ENCODE data around the gene PRAMEF20. TPM values are rescaled to one million over a fixed set of nuclear protein-coding genes. Genes with fewer than 3 reads are reported as not detected.

PRAMEF20 gene
- total and polyA plus RNA-seq, 10 of the 15 experiments (the other 5 are each of a cell fraction or from before 2014, with no cell fraction given) = not detected

DNA sequence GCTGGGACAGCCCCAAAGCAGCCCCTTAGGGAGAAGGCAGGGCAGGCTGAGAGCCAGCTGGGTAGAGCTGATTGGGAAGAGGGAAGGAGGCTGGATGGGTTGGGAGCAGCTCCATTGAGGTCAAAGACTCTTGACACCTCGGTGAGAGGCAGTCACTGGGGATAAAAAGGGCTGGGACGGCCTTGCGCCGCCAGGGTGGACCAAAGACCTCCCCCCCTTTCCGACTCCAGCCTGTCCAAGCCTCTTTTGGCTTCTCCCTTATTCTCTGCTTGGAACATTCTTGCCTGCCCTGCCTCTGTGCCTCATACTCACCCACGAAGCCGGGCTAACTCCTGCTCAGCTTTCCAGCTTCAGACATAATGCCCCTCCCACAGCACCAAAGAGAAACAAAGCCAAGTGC lies 52.4 kb downstream of the PRAMEF20 start (continued):
- TF ChIP-seq EGR1 (IDR thresholded peaks at IDR 0.05; ENCODE audit: borderline replicate concordance in 1 of 2, low read depth in 2 of 2, low read length in 2 of 2) = no peak
- no peak for TF ChIP-seq SUPT20H (IDR thresholded peaks at IDR 0.05; ENCODE audit: borderline replicate concordance, control insufficient read depth, low read depth, low read length)
- TF ChIP-seq TCF3 (IDR thresholded peaks at IDR 0.05; ENCODE audit: borderline replicate concordance, insufficient read depth, low read depth, low read length) = no peak
- TF ChIP-seq, protein P1, sequence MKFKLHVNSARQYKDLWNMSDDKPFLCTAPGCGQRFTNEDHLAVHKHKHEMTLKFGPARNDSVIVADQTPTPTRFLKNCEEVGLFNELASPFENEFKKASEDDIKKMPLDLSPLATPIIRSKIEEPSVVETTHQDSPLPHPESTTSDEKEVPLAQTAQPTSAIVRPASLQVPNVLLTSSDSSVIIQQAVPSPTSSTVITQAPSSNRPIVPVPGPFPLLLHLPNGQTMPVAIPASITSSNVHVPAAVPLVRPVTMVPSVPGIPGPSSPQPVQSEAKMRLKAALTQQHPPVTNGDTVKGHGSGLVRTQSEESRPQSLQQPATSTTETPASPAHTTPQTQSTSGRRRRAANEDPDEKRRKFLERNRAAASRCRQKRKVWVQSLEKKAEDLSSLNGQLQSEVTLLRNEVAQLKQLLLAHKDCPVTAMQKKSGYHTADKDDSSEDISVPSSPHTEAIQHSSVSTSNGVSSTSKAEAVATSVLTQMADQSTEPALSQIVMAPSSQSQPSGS (IDR thresholded peaks at IDR 0.05; ENCODE audit: low read length) = no peak
- no peak for TF ChIP-seq IRF4 (IDR thresholded peaks at IDR 0.05; ENCODE audit: low read depth, low read length)

DNA sequence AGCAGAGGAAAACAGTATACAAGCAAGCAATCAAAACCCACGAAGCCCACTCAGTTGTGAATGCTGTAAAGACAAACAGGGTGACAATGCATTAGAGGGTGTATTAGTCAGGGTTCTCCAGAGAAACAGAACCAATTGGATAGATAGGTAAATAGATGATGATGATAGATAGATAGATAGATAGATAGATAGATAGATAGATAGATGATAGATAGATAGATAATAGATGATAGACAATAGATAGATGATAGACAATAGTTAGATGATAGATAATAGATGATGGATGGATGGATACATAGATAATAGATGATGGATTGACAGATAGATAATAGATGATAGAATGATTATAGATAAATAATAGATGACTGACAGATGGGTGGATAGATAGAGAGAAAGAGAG lies 55.3 kb downstream of the PRAMEF20 start:
- POLR2A ChIA-PET = no interaction called here
- TF ChIP-seq TCF3 (IDR thresholded peaks at IDR 0.05; ENCODE audit: borderline replicate concordance, insufficient read depth, low read depth, low read length) = no peak
- TF ChIP-seq, protein P2, sequence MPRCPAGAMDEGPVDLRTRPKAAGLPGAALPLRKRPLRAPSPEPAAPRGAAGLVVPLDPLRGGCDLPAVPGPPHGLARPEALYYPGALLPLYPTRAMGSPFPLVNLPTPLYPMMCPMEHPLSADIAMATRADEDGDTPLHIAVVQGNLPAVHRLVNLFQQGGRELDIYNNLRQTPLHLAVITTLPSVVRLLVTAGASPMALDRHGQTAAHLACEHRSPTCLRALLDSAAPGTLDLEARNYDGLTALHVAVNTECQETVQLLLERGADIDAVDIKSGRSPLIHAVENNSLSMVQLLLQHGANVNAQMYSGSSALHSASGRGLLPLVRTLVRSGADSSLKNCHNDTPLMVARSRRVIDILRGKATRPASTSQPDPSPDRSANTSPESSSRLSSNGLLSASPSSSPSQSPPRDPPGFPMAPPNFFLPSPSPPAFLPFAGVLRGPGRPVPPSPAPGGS (IDR thresholded peaks at IDR 0.05; ENCODE audit: borderline replicate concordance, insufficient read depth, low read depth, low read length, poor library complexity, severe bottlenecking) = no peak
- TF ChIP-seq, protein P3, sequence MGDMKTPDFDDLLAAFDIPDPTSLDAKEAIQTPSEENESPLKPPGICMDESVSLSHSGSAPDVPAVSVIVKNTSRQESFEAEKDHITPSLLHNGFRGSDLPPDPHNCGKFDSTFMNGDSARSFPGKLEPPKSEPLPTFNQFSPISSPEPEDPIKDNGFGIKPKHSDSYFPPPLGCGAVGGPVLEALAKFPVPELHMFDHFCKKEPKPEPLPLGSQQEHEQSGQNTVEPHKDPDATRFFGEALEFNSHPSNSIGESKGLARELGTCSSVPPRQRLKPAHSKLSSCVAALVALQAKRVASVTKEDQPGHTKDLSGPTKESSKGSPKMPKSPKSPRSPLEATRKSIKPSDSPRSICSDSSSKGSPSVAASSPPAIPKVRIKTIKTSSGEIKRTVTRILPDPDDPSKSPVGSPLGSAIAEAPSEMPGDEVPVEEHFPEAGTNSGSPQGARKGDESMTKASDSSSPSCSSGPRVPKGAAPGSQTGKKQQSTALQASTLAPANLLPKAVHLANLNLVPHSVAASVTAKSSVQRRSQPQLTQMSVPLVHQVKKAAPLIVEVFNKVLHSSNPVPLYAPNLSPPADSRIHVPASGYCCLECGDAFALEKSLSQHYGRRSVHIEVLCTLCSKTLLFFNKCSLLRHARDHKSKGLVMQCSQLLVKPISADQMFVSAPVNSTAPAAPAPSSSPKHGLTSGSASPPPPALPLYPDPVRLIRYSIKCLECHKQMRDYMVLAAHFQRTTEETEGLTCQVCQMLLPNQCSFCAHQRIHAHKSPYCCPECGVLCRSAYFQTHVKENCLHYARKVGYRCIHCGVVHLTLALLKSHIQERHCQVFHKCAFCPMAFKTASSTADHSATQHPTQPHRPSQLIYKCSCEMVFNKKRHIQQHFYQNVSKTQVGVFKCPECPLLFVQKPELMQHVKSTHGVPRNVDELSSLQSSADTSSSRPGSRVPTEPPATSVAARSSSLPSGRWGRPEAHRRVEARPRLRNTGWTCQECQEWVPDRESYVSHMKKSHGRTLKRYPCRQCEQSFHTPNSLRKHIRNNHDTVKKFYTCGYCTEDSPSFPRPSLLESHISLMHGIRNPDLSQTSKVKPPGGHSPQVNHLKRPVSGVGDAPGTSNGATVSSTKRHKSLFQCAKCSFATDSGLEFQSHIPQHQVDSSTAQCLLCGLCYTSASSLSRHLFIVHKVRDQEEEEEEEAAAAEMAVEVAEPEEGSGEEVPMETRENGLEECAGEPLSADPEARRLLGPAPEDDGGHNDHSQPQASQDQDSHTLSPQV (IDR thresholded peaks at IDR 0.05) = no peak
- no peak for TF ChIP-seq EP300 (IDR thresholded peaks at IDR 0.05; ENCODE audit: borderline replicate concordance in 1 of 2, control insufficient read depth in 1 of 2, low read depth in 2 of 2, low read length in 2 of 2)
- TF ChIP-seq, protein P4, sequence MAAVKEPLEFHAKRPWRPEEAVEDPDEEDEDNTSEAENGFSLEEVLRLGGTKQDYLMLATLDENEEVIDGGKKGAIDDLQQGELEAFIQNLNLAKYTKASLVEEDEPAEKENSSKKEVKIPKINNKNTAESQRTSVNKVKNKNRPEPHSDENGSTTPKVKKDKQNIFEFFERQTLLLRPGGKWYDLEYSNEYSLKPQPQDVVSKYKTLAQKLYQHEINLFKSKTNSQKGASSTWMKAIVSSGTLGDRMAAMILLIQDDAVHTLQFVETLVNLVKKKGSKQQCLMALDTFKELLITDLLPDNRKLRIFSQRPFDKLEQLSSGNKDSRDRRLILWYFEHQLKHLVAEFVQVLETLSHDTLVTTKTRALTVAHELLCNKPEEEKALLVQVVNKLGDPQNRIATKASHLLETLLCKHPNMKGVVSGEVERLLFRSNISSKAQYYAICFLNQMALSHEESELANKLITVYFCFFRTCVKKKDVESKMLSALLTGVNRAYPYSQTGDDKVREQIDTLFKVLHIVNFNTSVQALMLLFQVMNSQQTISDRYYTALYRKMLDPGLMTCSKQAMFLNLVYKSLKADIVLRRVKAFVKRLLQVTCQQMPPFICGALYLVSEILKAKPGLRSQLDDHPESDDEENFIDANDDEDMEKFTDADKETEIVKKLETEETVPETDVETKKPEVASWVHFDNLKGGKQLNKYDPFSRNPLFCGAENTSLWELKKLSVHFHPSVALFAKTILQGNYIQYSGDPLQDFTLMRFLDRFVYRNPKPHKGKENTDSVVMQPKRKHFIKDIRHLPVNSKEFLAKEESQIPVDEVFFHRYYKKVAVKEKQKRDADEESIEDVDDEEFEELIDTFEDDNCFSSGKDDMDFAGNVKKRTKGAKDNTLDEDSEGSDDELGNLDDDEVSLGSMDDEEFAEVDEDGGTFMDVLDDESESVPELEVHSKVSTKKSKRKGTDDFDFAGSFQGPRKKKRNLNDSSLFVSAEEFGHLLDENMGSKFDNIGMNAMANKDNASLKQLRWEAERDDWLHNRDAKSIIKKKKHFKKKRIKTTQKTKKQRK (IDR thresholded peaks at IDR 0.05; ENCODE audit: low read depth, low read length) = no peak
- TF ChIP-seq SRF (IDR thresholded peaks at IDR 0.05; ENCODE audit: low read depth in 2 of 2, low read length in 2 of 2) = no peak
- TF ChIP-seq KDM1A (IDR thresholded peaks at IDR 0.05; ENCODE audit: borderline replicate concordance) = no peak

More for the DNA sequence above, 55.3 kb downstream of the PRAMEF20 start:
- intact Hi-C loops (cut with micrococcal nuclease; ENCODE audit: unreplicated experiment) = no loop called here
- FAIRE-seq (no peak), DNase-seq (ENCODE audit: low read depth, low spot score) (no peak), ATAC-seq (no peak)
- ChIA-PET CTCF (no interaction called here), RAD21 (ENCODE audit: unreplicated experiment) (no interaction called here), SMC1A (ENCODE audit: uncharacterized antibody, unreplicated experiment) (no interaction called here)
- Histone ChIP-seq H4K20me1 (ENCODE audit: control insufficient read depth, insufficient read depth) (peaks cover 3% of the 10 kb centered on the region; the same call in 1 of the 2 replicates), H3K4me3 (no peak overlapping the region), H2AFZ (ENCODE audit: control insufficient read depth, low read depth, low read length) (no peak overlapping the region), H3K27me3 (replicated peaks in 1 of 2; ENCODE audit: control insufficient read depth in 2 of 2, insufficient read depth in 2 of 2, low read length in 1 of 2) (no peaks in the 10 kb centered on the region; a peak in 2 of 4 replicates), H3K27ac (ENCODE audit: control insufficient read depth, insufficient read depth) (no peak overlapping the region), H3K79me2 (ENCODE audit: control insufficient read depth, insufficient read depth, low read length) (no peaks in the 10 kb centered on the region), H3K9ac (ENCODE audit: control insufficient read depth, insufficient read depth, low read length) (no peak overlapping the region), H3K4me1 (ENCODE audit: control insufficient read depth, insufficient read depth, low read length) (no peaks in the 10 kb centered on the region), H3K36me3 (ENCODE audit: control insufficient read depth in 2 of 2, insufficient read depth in 2 of 2, low read length in 1 of 2) (no peaks in the 10 kb centered on the region), H3K9me3 (replicated peaks; ENCODE audit: control insufficient read depth, insufficient read depth, low read length) (no peaks in the 10 kb centered on the region), H3K4me2 (ENCODE audit: control insufficient read depth, insufficient read depth) (no peak overlapping the region)
- BruUV-seq (replicated peaks) = no TSS peak
- WGBS (ENCODE audit: insufficient coverage, insufficient replicate concordance, low lambda C conversion rate, missing lambda C conversion rate) = 0% methylated on average over 1 of the region's 1 CpG
- in situ Hi-C loops (cut with MboI) = no loop called here

All from GM12878 (cell line).